Measurements from ENCODE around the gene SLC28A3.

Gene SLC28A3

GRCh38 chr9:84297162-84297821 is 43.3 kb downstream of the SLC28A3 start:
- no peak for DNase-seq (ENCODE audit: low read depth in 2 of 2)

- peak; percentile 21 to 46 for DNase-seq (ENCODE audit: low read depth in 2 of 2)
Measured at GRCh38 chr9:84296146-84296843, 44.3 kb downstream of the SLC28A3 start.

- DNase-seq (ENCODE audit: low read depth in 2 of 2), result no peak
Measured at GRCh38 chr9:84294241-84294950, 46.2 kb downstream of the SLC28A3 start.

GRCh38 chr9:84293001-84293798 is 47.4 kb downstream of the SLC28A3 start:
- no peak for DNase-seq (ENCODE audit: low read depth in 2 of 2)

- no peak for DNase-seq (ENCODE audit: low read depth in 2 of 2)
Measured at GRCh38 chr9:84285381-84285780, 55.2 kb downstream of the SLC28A3 start.

GRCh38 chr9:84283946-84284345 is 56.6 kb downstream of the SLC28A3 start:
- no peak for DNase-seq (ENCODE audit: low read depth in 2 of 2)

GRCh38 chr9:84278130-84278529 is 62.4 kb downstream of the SLC28A3 start:
- DNase-seq (ENCODE audit: low read depth in 2 of 2), result no peak

- no peak for DNase-seq (ENCODE audit: low read depth in 2 of 2)
Measured at GRCh38 chr9:84277646-84278045, 62.9 kb downstream of the SLC28A3 start.

GRCh38 chr9:84276741-84277140 is 63.8 kb downstream of the SLC28A3 start:
- DNase-seq (ENCODE audit: low read depth in 2 of 2), result no peak

- no peak for DNase-seq (ENCODE audit: low read depth in 2 of 2)
Measured at GRCh38 chr9:84271921-84272556, 68.5 kb downstream of the SLC28A3 start.

- peak; percentile 38 to 48 for DNase-seq (ENCODE audit: low read depth in 2 of 2)
Measured at GRCh38 chr9:84271531-84271900, 69.0 kb downstream of the SLC28A3 start.

GRCh38 chr9:84270847-84271530 is 69.6 kb downstream of the SLC28A3 start:
- DNase-seq (ENCODE audit: low read depth in 2 of 2), result no peak

GRCh38 chr9:84266087-84266561 is 74.4 kb downstream of the SLC28A3 start:
- DNase-seq (ENCODE audit: low read depth in 2 of 2), result no peak

GRCh38 chr9:84264307-84265029 is 76.1 kb downstream of the SLC28A3 start:
- no peak for DNase-seq (ENCODE audit: low read depth in 2 of 2)

GRCh38 chr9:84261070-84261746 is 79.3 kb downstream of the SLC28A3 start:
- DNase-seq (ENCODE audit: low read depth in 2 of 2), result peak; percentile 44 to 50

- DNase-seq (ENCODE audit: low read depth in 2 of 2), result no peak
Measured at GRCh38 chr9:84258371-84258770, 82.2 kb downstream of the SLC28A3 start.

- no peak for DNase-seq (ENCODE audit: low read depth in 2 of 2)
Measured at GRCh38 chr9:84255696-84256095, 84.9 kb downstream of the SLC28A3 start.

- DNase-seq (ENCODE audit: low read depth in 2 of 2), result no peak
Measured at GRCh38 chr9:84254972-84255371, 85.6 kb downstream of the SLC28A3 start.

GRCh38 chr9:84251921-84252320 is 88.6 kb downstream of the SLC28A3 start:
- no peak for DNase-seq (ENCODE audit: low read depth in 2 of 2)

All from stimulated activated CD4-positive, alpha-beta T cell treated with anti-CD3 and anti-CD28 coated beads, Interleukin-4, amount 100 ng/mL, for 48 hours (primary cell).